Hepatocyte (in vitro differentiated cells): Measurements from ENCODE around the gene LARP4. TPM values are rescaled to one million over a fixed set of nuclear protein-coding genes. Genes with fewer than 3 reads are reported as not detected.

Experiments used
- DNase-seq: peaks from one replicate; pipeline ENCODE4 v3.0.0-alpha.2; 2016; ENCODE audit warnings: low spot score
- H2AFZ ChIP-seq: fragments of 200-600 bp; sonication (generic); 2 replicates; pipeline ENCODE4 v1.6.0; 2016; ENCODE audit warnings: antibody characterized with exemption, mild to moderate bottlenecking
- H3K27ac ChIP-seq: fragments of 200-600 bp; sonication (generic); 2 replicates; pipeline ENCODE4 v1.5.1; 2016; ENCODE audit warnings: mild to moderate bottlenecking
- H3K27me3 ChIP-seq: fragments of 200-600 bp; sonication (generic); 2 replicates; pipeline ENCODE4 v1.6.1; 2016
- H3K36me3 ChIP-seq: fragments of 200-600 bp; sonication (generic); replicated peaks from 2 replicates; pipeline ENCODE4 v1.5.1; 2016; ENCODE audit warnings: low read depth; ENCODE audit not compliant: insufficient read depth
- H3K4me1 ChIP-seq: fragments of 200-600 bp; sonication (generic); 2 replicates; pipeline ENCODE4 v1.5.1; 2016; ENCODE audit warnings: mild to moderate bottlenecking, moderate library complexity; ENCODE audit not compliant: insufficient read depth
- H3K4me2 ChIP-seq: fragments of 200-600 bp; sonication (generic); 2 replicates; pipeline ENCODE4 v1.6.0; 2016
- H3K4me3 ChIP-seq: fragments of 200-600 bp; sonication (generic); 2 replicates; pipeline ENCODE4 v1.5.1; 2016; ENCODE audit warnings: mild to moderate bottlenecking
- H3K79me2 ChIP-seq: fragments of 200-600 bp; sonication (generic); 2 replicates; pipeline ENCODE4 v1.6.0; 2017; ENCODE audit warnings: mild to moderate bottlenecking
- H3K9me2 ChIP-seq: fragments of 200-600 bp; sonication (generic); replicated peaks from 2 replicates; pipeline ENCODE4 v1.6.0; 2017; ENCODE audit warnings: mild to moderate bottlenecking; ENCODE audit not compliant: insufficient read depth
- H3K9me3 ChIP-seq: fragments of 200-600 bp; sonication (generic); 2 replicates; pipeline ENCODE4 v1.5.1; 2016; ENCODE audit warnings: low read depth, mild to moderate bottlenecking
- H4K20me1 ChIP-seq: fragments of 200-600 bp; sonication (generic); 2 replicates; pipeline ENCODE4 v1.6.0; 2016; ENCODE audit warnings: mild to moderate bottlenecking; ENCODE audit not compliant: insufficient read depth, poor library complexity, severe bottlenecking
- CTCF ChIP-seq: fragments of 200-600 bp; sonication (generic); IDR thresholded peaks from 2 replicates; pipeline ENCODE4 v1.5.1; 2016; ENCODE audit warnings: antibody characterized with exemption, mild to moderate bottlenecking; ENCODE audit not compliant: poor library complexity
- EZH2 ChIP-seq: fragments of 200-600 bp; sonication (generic); IDR thresholded peaks from 2 replicates; pipeline ENCODE4 v1.6.1; 2016; ENCODE audit warnings: antibody characterized with exemption, mild to moderate bottlenecking, borderline replicate concordance
- EZH2phosphoT487 ChIP-seq: fragments of 200-600 bp; sonication (generic); IDR thresholded peaks from one replicate; pipeline ENCODE4 v1.6.1; 2018; ENCODE audit warnings: antibody characterized with exemption, mild to moderate bottlenecking, low read depth, moderate library complexity; ENCODE audit not compliant: unreplicated experiment, severe bottlenecking
- WGBS: methylation state at CpG from one replicate; pipeline ENCODE4 v1.1.6; 2016; ENCODE audit warnings: low lambda C conversion rate; ENCODE audit errors: missing lambda C conversion rate; 5-methylcytosine and 5-hydroxymethylcytosine counted together
- polyA plus RNA-seq: library from polyadenylated mRNA; unstranded; fragments of >200 nt; fragmentation: Nextera tagmentation; extraction: Ambion mirVana; gene quantifications from 2 replicates; pipeline ENCODE4 v1.2.1, GENCODE V29; 2016
- total RNA-seq: library from RNA; depleted of rRNA; stranded (reverse); fragments of >200 nt; gene quantifications from 2 replicates; pipeline ENCODE4 v1.2.3, GENCODE V29; 2014

The LARP4 gene
- total RNA-seq = 42.0 and 48.7 TPM in 2 replicates
- 18.2 and 29.4 TPM in 2 replicates for polyA plus RNA-seq

GRCh38 chr12:50400638-50401499 lies at the start of gene LARP4:
TSS of gene LARP4 (plus strand) at chr12:50400885. CDS start at chr12:50401011, 126 bp downstream.
- peak; percentile 96 for DNase-seq
- Histone ChIP-seq H2AFZ (peak within 1 kb of the TSS; percentile 70), H4K20me1 (peaks cover 30% of the 10 kb centered on the region), H3K9me3 (no peaks in the 10 kb centered on the region), H3K4me3 (peak within 1 kb of the TSS; percentile 73), H3K27ac (peak within 1 kb of the TSS; percentile 91), H3K79me2 (peaks cover 43% of the 10 kb centered on the region), H3K4me2 (peak within 1 kb of the TSS; percentile 84), H3K4me1 (peaks cover 7% of the 10 kb centered on the region), H3K27me3 (no peaks in the 10 kb centered on the region), H3K9me2 (no peaks in the 10 kb centered on the region), H3K36me3 (no peaks in the 10 kb centered on the region)
- 2% methylated on average over 54 of the region's 54 CpGs for WGBS
- TF ChIP-seq EZH2phosphoT487 (no peak), EZH2 (no peak), CTCF (no peak)

- no peaks in the 10 kb centered on the region for H3K9me3 ChIP-seq
- no peaks in the 10 kb centered on the region for H3K27me3 ChIP-seq
- no peak overlapping the region for H2AFZ ChIP-seq
- over 99% methylated on average over 11 of the region's 11 CpGs for WGBS
- H3K79me2 ChIP-seq = no peaks in the 10 kb centered on the region
- no peaks in the 10 kb centered on the region for H3K4me1 ChIP-seq
- no peaks in the 10 kb centered on the region for H3K9me2 ChIP-seq
- H3K27ac ChIP-seq = no peak overlapping the region
- H4K20me1 ChIP-seq = no peaks in the 10 kb centered on the region
- H3K36me3 ChIP-seq = no peaks in the 10 kb centered on the region
- peak; percentile 7 for DNase-seq
- TF ChIP-seq CTCF (no peak), EZH2phosphoT487 (no peak), EZH2 (no peak)
- no peak overlapping the region for H3K4me2 ChIP-seq
- no peak overlapping the region for H3K4me3 ChIP-seq
Measured at GRCh38 chr12:50351120-50352043, 49.3 kb upstream of the LARP4 start.

- H3K27me3 ChIP-seq = no peaks in the 10 kb centered on the region
- H2AFZ ChIP-seq = no peak overlapping the region
- WGBS = 100% methylated on average over 3 of the region's 3 CpGs
- no peaks in the 10 kb centered on the region for H4K20me1 ChIP-seq
- no peak for TF ChIP-seq EZH2
- no peak for TF ChIP-seq EZH2phosphoT487
- no peak for TF ChIP-seq CTCF
- H3K36me3 ChIP-seq = no peaks in the 10 kb centered on the region
- no peak overlapping the region for H3K4me3 ChIP-seq
- no peaks in the 10 kb centered on the region for H3K79me2 ChIP-seq
- no peaks in the 10 kb centered on the region for H3K9me2 ChIP-seq
- H3K9me3 ChIP-seq = no peaks in the 10 kb centered on the region
- no peak for DNase-seq
- H3K27ac ChIP-seq = no peak overlapping the region
- no peaks in the 10 kb centered on the region for H3K4me1 ChIP-seq
- no peak overlapping the region for H3K4me2 ChIP-seq
Measured at GRCh38 chr12:50353404-50353803, 47.3 kb upstream of the LARP4 start.
